Thyroid gland (tissue), 4 donors: ENCODE data around the gene ZRANB3.

ENCODE experiments used
- CTCF ChIP-seq, 6 experiments: fragments of 200-600 bp in 3 of 6; fragments of 450-650 bp in 3 of 6; sonication (generic) in 3 of 6; IDR thresholded peaks; one replicate each; pipeline ENCODE4 v1.5.1; 2016 to 2019; ENCODE audit warnings: antibody characterized with exemption in 6 of 6, mild to moderate bottlenecking in 2 of 6, inconsistent platforms in 1 of 6, moderate library complexity in 1 of 6
- POLR2A ChIP-seq, 2 donors: fragments of 450-650 bp; IDR thresholded peaks; one replicate each; pipeline ENCODE4 v1.6.1; 2017; ENCODE audit warnings: antibody characterized with exemption in 2 of 2, mild to moderate bottlenecking in 2 of 2, moderate library complexity in 1 of 2

- TF ChIP-seq CTCF (IDR thresholded peaks at IDR 0.05), result no peak
- TF ChIP-seq POLR2A (IDR thresholded peaks at IDR 0.05), result no peak
These were observed 16.3 kb upstream of the ZRANB3 start for GRCh38 chr2:135547311-135547710.
